Stimulated activated CD8-positive, alpha-beta memory T cell treated with anti-CD3 and anti-CD28 coated beads, Interleukin-15, amount 100 ng/mL, for 48 hours (primary cell): ENCODE measurements around the gene RHOJ.

Experiments used
- DNase-seq, 2 donors: peaks; one replicate each; pipeline ENCODE4 v3.0.0-alpha.2; 2020; ENCODE audit warnings: low read depth in 2 of 2

RHOJ gene

DNA sequence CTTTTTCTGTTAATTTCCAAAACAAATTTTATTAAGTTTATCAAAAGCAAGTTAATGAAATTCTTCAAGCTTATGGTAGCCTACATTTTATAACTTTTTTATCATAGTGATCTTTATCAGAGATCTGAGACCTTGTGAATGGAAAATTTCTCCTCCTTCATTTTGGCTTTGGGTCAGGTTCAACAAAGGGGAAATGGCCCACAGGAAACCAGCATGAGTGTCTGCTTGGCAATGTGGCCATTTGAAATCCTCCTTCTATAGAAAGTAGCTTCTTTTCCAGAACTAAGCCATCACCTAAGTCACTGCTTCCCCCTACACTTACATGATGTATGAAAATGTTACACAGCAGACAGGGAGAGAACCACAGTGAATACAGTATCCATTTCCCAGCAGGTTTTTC is 1.6 kb downstream of the RHOJ start:
- no peak for DNase-seq

- DNase-seq = no peak
Observed at GRCh38 chr14:63209160-63209559, 4.9 kb downstream of the RHOJ start.

- no peak for DNase-seq
Observed at GRCh38 chr14:63210812-63211211, 6.6 kb downstream of the RHOJ start.

DNA sequence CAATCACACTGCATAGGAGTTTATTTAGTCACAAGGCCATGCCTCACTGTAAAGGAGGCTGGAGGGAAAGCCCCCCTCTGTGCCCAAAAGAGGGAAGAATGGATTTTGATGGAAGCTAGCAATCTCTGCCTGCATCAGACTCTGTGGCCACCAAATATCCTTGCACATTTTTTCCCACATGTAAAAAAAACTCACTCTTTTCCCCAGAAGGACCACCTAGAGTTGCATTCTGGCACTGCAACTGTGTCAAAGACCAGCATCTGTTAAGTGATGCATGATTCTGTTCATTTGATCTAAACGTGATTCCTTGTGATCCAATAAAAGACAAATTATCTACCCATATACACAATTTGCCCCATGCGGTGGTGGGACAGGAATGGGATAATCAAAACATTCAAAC is 8.0 kb downstream of the RHOJ start:
- DNase-seq = no peak

- no peak for DNase-seq
Observed at GRCh38 chr14:63212776-63213500, 8.7 kb downstream of the RHOJ start.

GRCh38 chr14:63214417-63215196 is 10.4 kb downstream of the RHOJ start:
- no peak for DNase-seq

DNA sequence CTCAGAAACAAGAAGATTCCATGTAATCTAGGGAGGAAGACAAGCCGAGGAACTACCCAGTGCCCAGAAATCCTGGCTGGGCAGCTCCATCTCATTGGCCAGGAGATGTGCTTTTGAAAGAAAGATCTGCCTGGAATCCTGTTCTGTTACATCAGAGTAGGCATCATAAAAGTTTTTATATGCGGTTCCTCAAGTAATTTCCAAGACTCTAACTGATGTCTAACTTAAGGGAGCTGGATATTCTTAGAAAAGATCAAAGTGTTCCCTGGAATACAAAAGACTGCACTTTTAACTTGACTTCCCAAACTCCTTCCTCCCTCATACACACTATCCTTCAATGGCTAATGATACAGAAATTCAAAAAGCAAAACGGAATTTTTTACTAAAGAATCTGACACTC is 16.3 kb downstream of the RHOJ start:
- no peak for DNase-seq

- DNase-seq = no peak
Observed at GRCh38 chr14:63223596-63223995, 19.4 kb downstream of the RHOJ start.

DNA sequence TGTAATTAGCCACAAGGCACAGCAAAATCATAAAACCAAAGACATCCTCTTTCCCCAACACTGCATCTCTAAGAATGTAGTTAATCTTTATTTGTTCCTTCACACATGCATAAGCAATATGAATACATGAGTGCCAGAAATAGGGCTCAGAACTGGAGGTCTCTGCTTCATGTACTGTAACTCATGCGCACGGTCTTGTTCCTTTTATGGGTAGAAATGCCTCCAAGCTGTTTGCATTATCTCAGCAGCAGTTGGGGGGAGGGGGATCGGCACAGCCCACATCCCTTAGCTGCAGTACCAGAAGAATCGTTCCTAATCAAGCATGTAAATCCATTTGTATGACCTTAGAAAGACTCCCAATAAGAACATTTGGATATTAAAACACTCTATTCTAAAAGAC is 20.0 kb downstream of the RHOJ start:
- DNase-seq = no peak

GRCh38 chr14:63228217-63228616 is 24.0 kb downstream of the RHOJ start:
- DNase-seq = no peak

- DNase-seq = no peak
Observed at GRCh38 chr14:63229330-63230059, 25.3 kb downstream of the RHOJ start.

- no peak for DNase-seq
Observed at GRCh38 chr14:63231766-63232165, 27.5 kb downstream of the RHOJ start.

GRCh38 chr14:63237791-63238190 is 33.5 kb downstream of the RHOJ start:
- no peak for DNase-seq

DNA sequence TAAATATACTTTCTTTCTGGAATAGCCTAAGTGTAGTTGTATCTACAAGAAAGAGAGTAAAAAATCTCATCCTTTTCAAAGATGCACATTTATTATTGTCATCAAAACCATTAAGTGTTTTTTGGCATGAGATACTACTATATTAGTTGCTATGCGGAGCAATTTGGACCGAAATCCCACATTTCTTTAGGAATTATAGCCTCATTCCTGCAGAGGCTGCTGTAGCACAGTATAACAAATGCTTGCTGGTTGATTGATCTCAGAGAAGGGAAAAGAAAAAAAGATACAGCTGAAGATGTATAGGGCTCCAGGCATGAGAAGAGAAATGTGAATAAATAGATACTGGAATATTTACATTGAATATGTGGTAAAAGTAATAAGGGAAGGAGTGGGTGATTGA is 36.0 kb downstream of the RHOJ start:
- no peak for DNase-seq

- DNase-seq = no peak
Observed at GRCh38 chr14:63241096-63241495, 36.9 kb downstream of the RHOJ start.

- DNase-seq = no peak
Observed at GRCh38 chr14:63243646-63244045, 39.4 kb downstream of the RHOJ start.

DNA sequence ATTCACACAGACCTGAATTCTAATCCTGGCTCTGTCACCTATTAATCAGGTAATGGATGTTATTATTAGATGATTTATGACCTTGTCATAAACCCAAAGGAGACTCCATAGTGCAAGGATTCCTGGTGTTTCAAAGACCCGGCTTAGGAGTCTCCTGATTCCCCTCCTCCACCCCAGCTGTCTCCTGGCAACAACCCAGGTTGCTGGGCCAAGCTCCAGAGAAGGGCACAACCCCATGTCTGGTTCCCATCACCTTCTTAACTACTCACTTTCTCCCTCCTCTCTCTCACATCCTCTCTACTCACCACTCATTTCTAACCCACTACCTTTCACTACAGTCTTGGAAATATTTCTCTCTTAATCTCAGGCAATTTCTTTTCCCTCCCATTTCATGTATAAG is 41.6 kb downstream of the RHOJ start:
- no peak for DNase-seq

GRCh38 chr14:63248211-63248610 is 44.0 kb downstream of the RHOJ start:
- no peak for DNase-seq

DNA sequence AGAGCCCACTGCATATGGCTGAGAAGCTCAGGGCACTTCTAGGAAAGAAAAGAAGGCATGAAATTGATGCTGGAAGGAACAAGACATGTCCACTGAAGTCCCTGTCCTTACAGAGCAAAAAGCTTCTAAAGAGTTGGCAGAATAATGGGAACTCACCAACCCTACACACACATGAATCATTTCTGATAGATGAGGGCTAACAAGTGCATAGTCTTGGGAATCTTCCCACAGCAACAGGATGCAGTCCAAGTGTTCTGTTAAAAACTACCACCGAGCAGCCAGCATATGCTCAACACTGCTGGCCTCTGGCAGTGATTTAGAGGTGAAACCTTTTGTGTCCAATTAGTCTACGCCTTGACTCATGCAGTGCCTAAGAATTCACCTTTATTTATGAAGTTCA is 44.8 kb downstream of the RHOJ start:
- no peak for DNase-seq

- no peak for DNase-seq
Observed at GRCh38 chr14:63257299-63257698, 53.1 kb downstream of the RHOJ start.

DNA sequence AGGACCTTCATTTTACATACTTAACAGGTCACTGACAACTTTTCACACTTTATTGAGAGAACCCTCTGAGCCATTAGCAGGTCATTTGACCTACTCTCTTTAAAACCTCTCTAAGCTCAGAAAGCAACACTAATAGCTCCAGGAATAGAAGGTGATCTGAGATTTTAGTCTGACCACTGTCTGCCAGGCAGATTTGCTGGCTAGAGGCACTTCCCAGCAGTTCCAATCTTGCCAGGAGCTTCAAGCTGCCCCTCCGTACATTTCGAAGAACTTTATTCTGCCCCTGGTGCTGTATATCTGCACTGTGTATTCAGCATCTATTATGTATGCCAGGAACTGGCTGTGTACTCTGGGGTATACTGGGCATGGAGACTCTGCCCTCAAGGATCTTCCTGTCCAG is 58.2 kb downstream of the RHOJ start:
- no peak for DNase-seq

GRCh38 chr14:63266106-63266505 is 61.9 kb downstream of the RHOJ start:
- no peak for DNase-seq

DNA sequence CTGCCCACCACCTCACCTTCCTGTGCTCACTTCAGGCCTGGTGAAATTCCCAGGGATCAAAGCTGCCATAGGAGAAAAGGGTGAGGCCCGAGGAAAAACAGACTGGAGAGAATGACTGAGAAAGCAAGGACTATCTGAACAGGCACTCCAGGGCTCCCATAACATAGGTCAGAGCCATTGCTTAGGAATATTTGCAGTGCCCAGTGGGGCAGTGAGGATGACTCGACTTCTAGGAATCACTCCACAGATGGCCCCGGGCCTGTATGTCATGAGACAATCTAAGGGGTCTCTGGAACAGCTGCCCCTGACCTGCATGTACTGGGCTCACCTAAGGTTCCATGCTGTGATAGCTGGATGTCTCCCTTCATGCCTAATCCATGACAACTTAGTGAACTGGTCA is 62.9 kb downstream of the RHOJ start:
- DNase-seq = no peak
